Ishikawa (cell line): ENCODE measurements around the gene RBM11.

Source experiments
- CEBPB ChIP-seq: IDR thresholded peaks from 2 replicates; pipeline ENCODE4 v1.6.1; 2012
- CREB1 ChIP-seq: IDR thresholded peaks from 2 replicates; pipeline ENCODE4 v1.6.1; 2012; ENCODE audit warnings: low read depth
- EGR1 ChIP-seq: IDR thresholded peaks from 2 replicates; pipeline ENCODE4 v1.6.1; 2012
- EP300 ChIP-seq: IDR thresholded peaks from 2 replicates; pipeline ENCODE4 v1.6.1; 2012; ENCODE audit warnings: borderline replicate concordance
- FOXM1 ChIP-seq: IDR thresholded peaks from 2 replicates; pipeline ENCODE4 v1.6.1; 2012; ENCODE audit warnings: low read depth, borderline replicate concordance
- MAX ChIP-seq: IDR thresholded peaks from 2 replicates; pipeline ENCODE4 v1.6.1; 2012
- NFIC ChIP-seq: IDR thresholded peaks from 2 replicates; pipeline ENCODE4 v1.6.1; 2012
- RAD21 ChIP-seq: IDR thresholded peaks from 2 replicates; pipeline ENCODE4 v1.6.1; 2012; ENCODE audit warnings: low read depth
- REST ChIP-seq: IDR thresholded peaks from 2 replicates; pipeline ENCODE4 v1.6.1; 2012; ENCODE audit warnings: low read depth, mild to moderate bottlenecking
- TAF1 ChIP-seq: IDR thresholded peaks from 2 replicates; pipeline ENCODE4 v1.6.1; 2012; ENCODE audit warnings: low read depth, mild to moderate bottlenecking
- TCF12 ChIP-seq: IDR thresholded peaks from 2 replicates; pipeline ENCODE4 v1.6.1; 2012; ENCODE audit warnings: low read depth
- TEAD4 ChIP-seq: IDR thresholded peaks from 2 replicates; pipeline ENCODE4 v1.6.1; 2012
- USF1 ChIP-seq: IDR thresholded peaks from 2 replicates; pipeline ENCODE4 v1.6.1; 2012
- YY1 ChIP-seq: IDR thresholded peaks from 2 replicates; pipeline ENCODE4 v1.6.1; 2012; ENCODE audit warnings: low read depth
- ZBTB7A ChIP-seq: IDR thresholded peaks from 2 replicates; pipeline ENCODE4 v1.6.1; 2012; ENCODE audit warnings: low read depth

RBM11 gene

GRCh38 chr21:14239281-14239680 is 23.3 kb downstream of the RBM11 start:
- TF ChIP-seq REST (no peak), TAF1 (no peak), USF1 (no peak), TCF12 (no peak), EGR1 (no peak), EP300 (no peak), FOXM1 (no peak)

GRCh38 chr21:14241297-14241696 is 25.3 kb downstream of the RBM11 start:
- TF ChIP-seq TCF12, result no peak
- no peak for TF ChIP-seq CREB1
- no peak for TF ChIP-seq RAD21
- TF ChIP-seq REST, result no peak

- TF ChIP-seq USF1, result no peak
- TF ChIP-seq REST, result no peak
- no peak for TF ChIP-seq RAD21
- no peak for TF ChIP-seq NFIC
- no peak for TF ChIP-seq EP300
- TF ChIP-seq FOXM1, result no peak
- TF ChIP-seq EGR1, result no peak
- TF ChIP-seq ZBTB7A, result no peak
- TF ChIP-seq TCF12, result no peak
- no peak for TF ChIP-seq MAX
Observed at GRCh38 chr21:14243461-14243860, 27.5 kb downstream of the RBM11 start.

- no peak for TF ChIP-seq CREB1
- TF ChIP-seq RAD21, result no peak
- TF ChIP-seq YY1, result no peak
- no peak for TF ChIP-seq FOXM1
- no peak for TF ChIP-seq NFIC
- no peak for TF ChIP-seq ZBTB7A
- TF ChIP-seq USF1, result no peak; the same call in 1 of the 2 replicates
- TF ChIP-seq REST, result no peak
- TF ChIP-seq EGR1, result no peak
- no peak for TF ChIP-seq TAF1
- TF ChIP-seq TCF12, result no peak
- no peak for TF ChIP-seq MAX
- no peak for TF ChIP-seq TEAD4
- TF ChIP-seq EP300, result no peak
- TF ChIP-seq CEBPB, result no peak
Observed at GRCh38 chr21:14243874-14244273, 27.9 kb downstream of the RBM11 start.
